Activated CD4-positive, CD25-positive, alpha-beta regulatory T cell (primary cell): ENCODE data around the gene NPY.

Source experiments
- DNase-seq, 4 experiments: peaks; one replicate each; lab custom pipeline; 2025; lab: John Stamatoyannopoulos, UW

Gene NPY

GRCh38 chr7:24313777-24314176 is 29.8 kb downstream of the NPY start:
- no peak for DNase-seq

DNA sequence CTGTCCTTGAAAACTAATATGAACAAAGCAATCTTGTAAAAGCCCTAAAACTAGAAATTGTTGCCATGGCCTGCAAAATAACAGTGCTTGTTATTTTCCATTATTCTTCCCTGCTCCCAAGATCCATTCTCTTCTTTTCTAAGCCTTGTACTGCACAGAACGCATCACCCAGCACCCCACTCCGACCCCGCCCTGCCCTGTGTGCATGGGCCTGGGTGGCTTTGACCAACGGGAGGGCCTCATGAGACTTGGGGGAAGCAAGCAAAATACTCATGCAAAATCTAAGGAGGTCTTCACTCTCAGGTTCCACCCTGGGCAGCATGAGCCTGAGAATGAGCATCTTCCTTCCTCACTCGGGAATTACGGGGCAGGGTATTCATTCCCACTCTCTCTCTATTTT is 32.4 kb downstream of the NPY start:
- no peak for DNase-seq

- no peak for DNase-seq
These were observed 34.3 kb downstream of the NPY start for GRCh38 chr7:24318326-24318725.

DNA sequence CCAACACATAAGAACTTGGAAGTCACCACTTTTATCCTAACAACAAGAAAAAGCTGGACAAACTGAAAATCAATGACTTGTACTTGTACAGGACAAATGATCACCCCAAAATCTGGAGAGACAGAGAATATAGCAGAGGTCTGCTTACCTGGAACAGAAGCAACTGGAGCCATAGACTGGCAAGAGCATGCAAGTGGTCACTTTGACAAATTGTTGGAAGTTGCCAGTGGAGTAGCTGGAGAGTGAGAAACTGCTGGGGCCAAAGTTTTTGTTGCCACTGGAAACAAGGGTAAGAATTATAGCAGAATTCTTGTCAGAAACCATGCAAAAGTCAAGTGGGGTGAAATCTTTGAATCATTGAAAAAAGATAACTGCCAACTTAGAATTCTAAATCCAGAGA is 35.2 kb downstream of the NPY start:
- no peak for DNase-seq

- no peak for DNase-seq
These were observed 40.0 kb downstream of the NPY start for GRCh38 chr7:24323961-24324480.

DNA sequence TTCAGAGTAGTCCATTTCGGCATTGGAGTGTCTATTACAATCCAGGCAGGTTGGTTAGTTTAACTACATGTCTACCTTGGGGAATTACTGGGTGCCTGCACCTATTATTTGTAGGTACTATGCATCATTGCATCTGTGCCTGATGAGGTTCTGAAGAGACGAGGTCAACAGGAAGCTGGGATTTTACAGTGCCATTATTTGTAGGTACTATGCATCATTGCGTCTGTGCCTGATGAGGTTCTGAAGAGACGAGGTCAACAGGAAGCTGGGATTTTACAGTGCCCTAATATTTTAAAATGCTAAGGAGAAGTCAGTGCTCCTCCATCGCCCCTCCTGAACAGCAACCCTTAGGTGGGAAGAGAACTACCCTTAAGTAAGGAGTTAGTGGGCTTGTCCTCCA is 41.7 kb downstream of the NPY start:
- no peak for DNase-seq

- no peak for DNase-seq
These were observed 44.1 kb downstream of the NPY start for GRCh38 chr7:24328050-24328449.

GRCh38 chr7:24328894-24329293 is 44.9 kb downstream of the NPY start:
- no peak for DNase-seq

- DNase-seq: no peak
These were observed 50.0 kb downstream of the NPY start for GRCh38 chr7:24334012-24334411.

DNA sequence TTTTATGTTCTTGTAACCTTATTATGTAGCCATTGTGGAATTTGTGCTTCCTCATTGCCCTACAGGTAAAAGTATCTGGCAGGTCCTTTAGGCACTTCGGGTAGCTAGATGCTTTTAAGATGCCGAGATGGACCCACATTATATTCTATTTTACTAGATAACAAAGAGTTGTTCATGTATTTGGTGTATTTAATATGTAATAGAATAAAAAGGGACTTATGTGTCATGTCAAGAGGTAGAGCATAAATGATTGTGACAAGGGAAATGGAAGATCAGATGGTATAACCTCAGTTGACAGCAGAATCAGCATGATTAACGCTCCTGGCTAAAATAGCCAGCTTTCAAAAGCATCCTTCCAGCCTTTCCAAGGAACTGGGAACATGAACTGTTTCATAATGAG is 50.6 kb downstream of the NPY start:
- DNase-seq: no peak

GRCh38 chr7:24336461-24336860 is 52.5 kb downstream of the NPY start:
- DNase-seq: no peak

GRCh38 chr7:24337180-24337579 is 53.2 kb downstream of the NPY start:
- DNase-seq: no peak

DNA sequence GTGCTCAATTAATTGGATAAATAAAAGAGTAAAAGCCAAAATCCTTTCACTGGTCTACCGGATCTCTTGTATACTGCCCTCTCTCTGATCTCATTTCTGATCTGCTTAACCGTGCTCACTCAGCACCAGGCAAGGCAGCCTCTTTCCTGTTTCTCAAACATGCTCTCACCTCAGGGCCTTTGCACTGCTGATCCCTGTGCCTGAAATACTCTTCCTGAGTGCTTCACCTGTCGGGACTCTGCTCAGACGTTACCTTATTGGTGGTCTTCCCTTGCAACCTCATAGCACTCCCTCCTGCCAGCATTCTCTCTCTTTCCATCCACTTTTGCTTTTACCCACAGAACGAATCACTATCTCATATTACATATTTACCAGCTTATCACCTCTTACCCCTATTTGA is 55.6 kb downstream of the NPY start:
- no peak for DNase-seq

GRCh38 chr7:24340727-24341126 is 56.7 kb downstream of the NPY start:
- no peak for DNase-seq
